Measurements from ENCODE around the gene RGPD5.
"Not testable (repeated sequence)": the region's sequence is repeated elsewhere in the genome, so short reads cannot be mapped to it uniquely, and the experiment has no call there.

The RGPD5 gene

DNA sequence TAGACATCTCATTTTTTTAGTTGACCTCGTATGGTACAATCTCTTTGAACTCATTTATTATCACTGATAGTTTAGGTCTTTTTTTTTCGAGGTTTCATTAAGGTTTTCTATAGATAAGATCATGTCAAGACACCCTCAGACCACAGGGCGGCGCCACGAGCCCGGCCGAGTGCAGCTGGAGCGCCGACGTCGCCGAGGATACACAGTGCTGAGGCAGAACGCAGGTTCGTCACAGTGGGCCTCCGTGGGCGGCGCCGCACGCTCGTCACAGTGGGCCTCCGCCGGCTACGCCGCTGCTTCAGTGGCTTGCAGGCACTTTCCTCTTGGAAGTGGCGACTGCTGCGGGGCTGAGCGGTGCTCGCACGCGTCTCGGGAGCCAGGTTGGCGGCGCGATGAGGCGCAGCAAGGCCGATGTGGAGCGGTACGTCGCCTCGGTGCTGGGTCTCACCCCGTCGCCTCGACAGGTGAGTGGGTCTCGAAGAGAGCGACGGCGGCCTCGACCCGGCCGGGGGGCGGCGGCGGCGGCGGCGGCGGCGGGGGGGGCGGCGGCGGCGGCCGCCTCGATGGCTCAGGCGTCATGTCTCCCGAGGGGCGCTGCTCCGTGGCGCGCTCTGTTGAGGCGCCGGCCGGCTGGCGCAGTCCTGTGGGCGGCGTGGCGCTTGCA is at the start of gene RGPD5:
Gene RGPD5 (plus strand): TSS at position 232 of the 664 bp plus-strand sequence. CDS start 161 bp downstream, at position 393.
- not testable (repeated sequence) for DNase-seq

- not testable (repeated sequence) for DNase-seq
Observed at GRCh38 chr2:109751572-109751971, 42.5 kb upstream of the RGPD5 start.

DNA sequence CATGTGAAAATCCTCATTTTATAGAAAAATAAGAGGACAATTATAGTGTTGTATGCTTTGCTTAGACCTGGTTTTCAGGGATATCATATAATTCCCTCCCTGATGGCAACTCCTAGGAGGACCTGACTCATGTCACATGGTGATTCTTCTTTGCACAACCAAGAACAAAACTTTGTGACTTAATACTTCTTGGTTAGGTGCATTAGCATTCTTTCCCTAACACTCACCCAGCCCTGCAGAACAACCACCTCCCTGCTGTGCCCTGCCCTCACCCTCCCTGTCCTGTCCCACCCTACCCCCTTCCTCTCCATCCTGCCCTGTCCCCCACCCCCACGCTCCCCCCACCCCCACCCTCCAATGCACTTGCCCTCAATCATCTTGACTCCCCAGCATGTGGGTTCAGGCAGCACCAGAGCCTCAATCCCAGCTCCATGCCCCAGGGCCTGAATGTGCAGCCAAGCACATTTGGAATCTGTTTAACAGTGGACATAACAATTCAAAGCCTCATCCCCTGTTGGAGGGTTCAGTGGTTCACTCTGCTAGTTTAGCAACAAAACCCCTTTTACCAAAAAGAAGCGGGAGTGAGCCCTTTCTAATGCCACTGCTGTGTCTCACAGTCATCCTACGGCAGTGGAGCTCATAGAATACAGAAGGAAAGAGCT is 36.8 kb upstream of the RGPD5 start:
- DNase-seq = not testable (repeated sequence)

DNA sequence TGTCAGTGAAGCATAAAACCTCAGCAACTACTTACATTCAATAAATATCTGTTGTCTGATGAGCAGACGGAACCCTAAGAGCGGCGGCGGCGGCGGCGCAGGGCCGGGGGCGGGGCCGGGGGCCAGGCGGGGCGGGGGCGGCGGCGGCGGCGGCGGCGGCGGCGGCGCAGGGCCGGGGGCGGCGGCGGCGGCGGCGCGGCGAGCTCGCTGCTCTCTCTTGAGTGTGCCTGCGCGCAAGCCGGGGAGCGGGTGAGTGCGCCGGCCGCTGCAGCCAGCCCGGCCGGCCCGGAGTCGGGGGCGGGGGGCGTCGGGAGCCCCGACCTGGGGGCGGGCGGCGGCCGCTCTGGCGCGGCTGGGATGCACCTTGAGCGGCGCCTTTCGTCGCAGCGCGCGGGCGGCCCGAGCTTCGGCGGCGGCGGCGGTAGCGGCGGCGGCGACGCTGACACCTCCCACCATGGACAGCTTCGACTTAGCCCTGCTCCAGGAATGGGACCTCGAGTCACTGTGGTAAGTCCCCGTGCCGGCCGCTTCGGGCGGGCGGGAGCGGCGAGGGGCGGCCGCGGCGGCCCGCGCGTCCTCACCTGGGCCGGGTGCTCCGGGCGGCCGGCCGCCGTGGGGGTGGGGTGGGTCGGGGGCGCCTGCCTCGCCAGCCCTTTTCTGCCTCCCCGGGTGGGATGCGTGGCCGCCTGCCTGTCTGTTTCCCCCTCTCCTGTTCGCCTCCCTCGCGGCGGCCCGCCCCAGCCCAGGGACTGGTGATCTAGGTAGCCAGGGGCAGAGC is 33.7 kb upstream of the RGPD5 start:
- DNase-seq = not testable (repeated sequence)

- DNase-seq = not testable (repeated sequence)
Observed at GRCh38 chr2:109761043-109761454, 33.1 kb upstream of the RGPD5 start.

GRCh38 chr2:109761976-109762375 is 32.1 kb upstream of the RGPD5 start:
- DNase-seq = not testable (repeated sequence)

DNA sequence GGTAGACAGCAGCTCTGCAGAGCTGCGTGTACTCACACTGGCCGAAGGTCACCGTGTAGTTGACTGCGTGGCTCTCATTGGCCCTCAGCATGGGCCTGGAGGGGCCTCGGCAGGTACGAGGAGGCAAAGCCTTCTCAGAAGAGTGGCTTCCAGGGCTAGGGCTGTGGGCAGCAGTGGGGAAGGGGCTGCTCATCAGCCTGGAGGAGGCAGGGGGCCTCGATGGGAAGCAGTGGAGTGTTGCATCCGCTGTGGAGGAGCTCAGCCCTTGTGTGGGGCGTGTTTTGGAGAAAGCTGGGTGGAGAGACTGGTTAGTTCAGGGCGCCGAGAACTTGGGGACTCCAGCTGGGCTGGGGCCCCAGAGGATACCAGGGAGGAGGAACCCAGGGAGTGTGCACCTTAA is 28.0 kb upstream of the RGPD5 start:
- DNase-seq = not testable (repeated sequence)

GRCh38 chr2:109766886-109767578 is 27.1 kb upstream of the RGPD5 start:
- DNase-seq = not testable (repeated sequence)

DNA sequence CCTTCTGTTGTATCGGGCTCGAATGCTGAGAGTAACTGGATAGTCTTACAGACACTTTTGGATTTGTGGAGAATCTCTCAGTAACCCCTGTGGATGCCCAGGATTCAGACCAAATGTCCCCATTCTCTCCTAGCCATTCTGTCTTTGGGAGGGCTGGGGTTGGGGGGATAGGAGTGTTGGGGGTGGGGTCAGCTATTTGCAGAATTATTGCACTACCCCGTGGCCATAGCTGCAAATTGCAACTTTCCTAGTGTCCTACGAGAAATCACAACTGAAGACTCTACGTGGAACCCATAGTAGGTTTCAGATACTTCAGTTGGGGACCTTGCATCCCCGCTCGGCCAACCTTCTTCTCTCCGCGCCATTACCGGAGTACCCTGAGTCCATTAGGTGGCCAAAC is 25.2 kb upstream of the RGPD5 start:
- DNase-seq = not testable (repeated sequence)

DNA sequence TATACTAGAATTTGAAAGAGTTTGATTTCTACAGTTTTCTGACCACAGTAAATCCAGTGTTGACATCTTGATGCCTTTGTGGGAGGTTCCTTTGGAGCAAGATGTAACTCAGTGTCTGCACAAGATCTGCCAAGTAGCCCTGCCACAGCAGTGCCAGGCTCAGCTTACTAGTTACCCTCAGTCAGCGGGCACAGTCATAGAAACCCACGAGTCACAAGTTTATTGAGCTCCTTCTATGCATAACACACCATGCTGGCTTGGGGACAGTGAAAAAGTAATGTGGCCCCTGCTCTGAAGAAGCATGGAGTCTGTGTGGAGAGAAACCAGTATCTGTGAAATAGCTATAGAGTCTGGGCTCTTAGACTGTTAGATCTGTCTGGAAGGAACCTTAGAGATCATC is 15.0 kb upstream of the RGPD5 start:
- DNase-seq = not testable (repeated sequence)

DNA sequence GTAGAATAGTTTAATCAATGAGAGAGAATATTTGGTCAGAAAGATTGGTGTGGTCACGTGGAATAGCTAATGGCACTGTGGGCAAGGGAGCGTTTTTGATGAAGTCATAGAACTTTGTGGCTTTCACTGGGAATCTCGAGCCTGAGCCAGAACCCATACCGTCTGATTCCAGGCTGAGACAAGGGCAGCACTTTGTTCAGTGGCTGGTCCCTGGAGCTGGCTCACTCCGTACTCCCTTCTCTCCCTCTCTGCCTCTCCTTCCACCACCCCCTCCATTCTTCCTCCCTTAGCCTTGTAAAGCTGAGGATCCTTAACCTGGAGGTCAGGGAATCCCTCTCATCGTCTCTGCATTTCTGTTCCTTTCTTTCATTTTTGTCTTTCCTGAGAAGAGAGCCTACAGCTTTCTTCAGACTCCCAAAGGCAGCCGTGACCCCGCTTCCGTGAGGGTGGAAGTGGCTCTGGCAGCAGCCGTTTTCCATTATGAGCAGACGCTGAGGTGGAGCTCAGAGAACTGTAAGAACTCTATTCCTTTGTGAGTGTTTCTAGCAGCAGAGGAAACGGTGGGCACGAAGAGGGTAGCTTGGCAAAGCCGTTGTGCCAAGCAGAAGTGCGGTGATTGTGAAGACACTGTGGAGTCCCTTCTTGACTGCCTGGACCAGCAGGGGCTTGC is 12.8 kb upstream of the RGPD5 start:
- not testable (repeated sequence) for DNase-seq

- DNase-seq = not testable (repeated sequence)
Observed at GRCh38 chr2:109782446-109782993, 11.6 kb upstream of the RGPD5 start.

DNA sequence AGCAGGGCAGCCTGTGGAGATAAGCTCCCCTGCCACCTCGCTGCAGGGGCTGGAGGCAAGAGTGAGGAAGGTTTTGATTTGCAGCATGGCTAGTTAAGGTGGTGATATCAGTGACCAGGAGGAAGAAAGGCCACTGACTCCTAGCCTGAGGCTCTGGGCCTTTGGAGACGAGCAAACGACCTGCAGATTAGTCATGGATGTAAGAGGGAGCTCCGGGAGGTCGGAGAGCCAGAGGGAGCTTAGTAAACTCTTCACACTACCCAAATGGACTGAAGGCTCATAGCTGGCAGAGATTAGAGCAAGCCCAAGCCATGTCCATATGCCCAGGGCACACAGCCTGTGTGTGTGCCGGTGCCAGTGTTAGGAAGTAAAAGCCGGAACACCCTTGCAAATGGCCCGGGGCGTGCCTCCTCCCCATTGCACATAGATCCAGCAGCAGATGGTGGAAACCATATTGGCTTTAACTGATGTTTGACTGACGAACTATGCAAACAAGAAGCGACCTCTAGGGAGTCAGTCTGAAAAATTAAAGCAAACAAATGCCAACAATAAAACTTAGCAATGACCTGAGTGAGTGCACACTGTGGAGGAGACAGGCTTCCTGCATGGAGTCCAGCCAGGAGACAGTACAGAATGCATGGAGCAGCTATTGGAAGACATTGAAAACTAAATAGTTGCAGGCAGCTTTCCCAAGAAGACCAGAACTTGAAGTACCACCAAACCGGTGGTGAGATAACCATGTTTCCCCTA is 2.4 kb upstream of the RGPD5 start:
- not testable (repeated sequence) for DNase-seq

GRCh38 chr2:109792659-109793058 is 1.4 kb upstream of the RGPD5 start:
- not testable (repeated sequence) for DNase-seq

GRCh38 chr2:109871129-109871751 is 77.1 kb downstream of the RGPD5 start:
- not testable (repeated sequence) for DNase-seq

DNA sequence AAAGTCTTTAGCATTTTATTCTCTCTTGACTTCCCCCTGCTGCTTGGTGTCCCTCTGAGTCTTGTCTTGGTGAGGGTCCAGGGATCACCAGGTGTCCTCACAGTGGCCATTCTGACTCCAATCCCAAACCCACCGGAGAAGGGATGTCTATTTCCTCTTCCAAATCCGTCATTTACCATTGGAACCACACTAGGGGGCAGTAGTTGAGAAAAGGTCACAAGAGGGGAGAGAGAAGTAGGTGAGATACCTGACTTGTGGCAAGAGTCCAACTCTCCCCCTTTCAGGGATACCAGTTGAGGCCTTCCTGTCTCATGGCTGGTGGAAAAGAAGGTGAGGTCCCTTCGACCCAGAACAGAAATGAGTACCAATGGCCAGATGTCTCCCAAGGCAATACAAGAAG is 82.5 kb downstream of the RGPD5 start:
- DNase-seq = not testable (repeated sequence)

DNA sequence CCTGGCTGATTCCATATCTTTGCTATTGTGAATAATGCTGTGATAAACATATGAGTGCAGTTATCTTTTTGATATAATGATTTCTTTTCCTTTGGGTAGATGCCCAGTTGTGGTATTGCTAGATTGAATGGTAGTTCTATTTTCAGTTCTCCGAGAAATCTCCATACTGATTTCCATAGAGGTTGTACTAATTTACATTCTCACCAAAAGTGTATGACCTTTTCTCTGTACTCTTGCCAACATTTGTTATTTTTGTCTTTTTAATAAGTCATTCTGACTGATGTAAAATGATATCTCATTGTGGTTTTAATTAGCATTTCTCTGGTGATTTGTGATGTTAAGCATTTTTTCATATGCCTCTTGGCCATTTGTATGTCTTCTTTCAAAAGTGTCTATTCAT is 88.0 kb downstream of the RGPD5 start:
- not testable (repeated sequence) for DNase-seq

GRCh38 chr2:109888414-109888813 is 94.3 kb downstream of the RGPD5 start:
- DNase-seq = not testable (repeated sequence)

DNA sequence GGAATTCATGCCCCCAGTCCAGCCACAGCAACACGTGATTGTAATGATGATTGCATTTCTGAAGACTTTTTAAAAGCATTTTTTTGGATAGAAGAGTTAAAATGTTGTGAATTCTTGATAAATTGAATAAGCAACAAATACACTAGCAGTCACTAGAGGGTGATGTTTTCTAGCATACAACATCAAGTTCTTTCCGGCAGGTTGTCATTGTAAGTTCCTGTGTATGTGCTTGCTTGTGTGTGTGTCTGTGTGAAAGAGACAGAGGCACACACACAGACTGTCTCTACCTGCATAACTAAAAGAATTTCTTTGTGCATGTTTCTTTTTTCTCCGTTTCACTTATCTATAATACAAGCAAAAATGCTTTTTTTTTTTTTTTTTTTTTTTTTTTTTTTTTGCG is 95.8 kb downstream of the RGPD5 start:
- not testable (repeated sequence) for DNase-seq

Data from amygdala (tissue), 56 donors.